GM08714 (cell line): Measurements from ENCODE around the gene PRPSAP2.
A peak's percentile ranks its signal among the peaks of the same experiment; 100 is the strongest.
"Not testable (repeated sequence)": the region's sequence is repeated elsewhere in the genome, so short reads cannot be mapped to it uniquely, and the experiment has no call there.

Experiments used
- H3K4me3 ChIP-seq: fragments of 200-500 bp; sonication (Bioruptor generic); 2 replicates; pipeline ENCODE4 v1.5.1; 2014; ENCODE audit warnings: mild to moderate bottlenecking, low read length, inconsistent platforms
- ZNF274 ChIP-seq: IDR thresholded peaks from 2 replicates; pipeline ENCODE4 v1.6.1; 2012; ENCODE audit warnings: mild to moderate bottlenecking, low read depth, low read length

PRPSAP2 gene

GRCh38 chr17:18860161-18860972, 2.4 kb downstream of the PRPSAP2 start:
- H3K4me3 ChIP-seq, result peak overlapping the region; percentile 99; the same call in 1 of the 2 replicates
- no peak for TF ChIP-seq ZNF274

- no peak overlapping the region for H3K4me3 ChIP-seq
- no peak for TF ChIP-seq ZNF274
These were observed 4.1 kb downstream of the PRPSAP2 start for GRCh38 chr17:18862011-18862410.

GRCh38 chr17:18864996-18865395, 7.1 kb downstream of the PRPSAP2 start:
- H3K4me3 ChIP-seq, result not testable (repeated sequence)

- H3K4me3 ChIP-seq, result no peak overlapping the region
- no peak for TF ChIP-seq ZNF274
These were observed 9.2 kb downstream of the PRPSAP2 start for GRCh38 chr17:18866866-18867813.

GRCh38 chr17:18877104-18877645, 19.2 kb downstream of the PRPSAP2 start:
- H3K4me3 ChIP-seq, result no peak overlapping the region
- TF ChIP-seq ZNF274, result no peak

- H3K4me3 ChIP-seq, result no peak overlapping the region
- no peak for TF ChIP-seq ZNF274
These were observed 30.9 kb downstream of the PRPSAP2 start for GRCh38 chr17:18888766-18889290.

GRCh38 chr17:18889658-18890057, 31.7 kb downstream of the PRPSAP2 start:
- no peak overlapping the region for H3K4me3 ChIP-seq
- TF ChIP-seq ZNF274, result no peak

GRCh38 chr17:18891541-18891940, 33.6 kb downstream of the PRPSAP2 start:
- H3K4me3 ChIP-seq, result no peak overlapping the region
- no peak for TF ChIP-seq ZNF274

- no peak for TF ChIP-seq ZNF274
- no peak overlapping the region for H3K4me3 ChIP-seq
These were observed 38.2 kb downstream of the PRPSAP2 start for GRCh38 chr17:18896146-18896545.

- TF ChIP-seq ZNF274, result no peak
- H3K4me3 ChIP-seq, result no peak overlapping the region
These were observed 39.0 kb downstream of the PRPSAP2 start for GRCh38 chr17:18896947-18897346.

GRCh38 chr17:18904482-18904881, 46.6 kb downstream of the PRPSAP2 start:
- no peak overlapping the region for H3K4me3 ChIP-seq
- no peak for TF ChIP-seq ZNF274

- no peak overlapping the region for H3K4me3 ChIP-seq
- TF ChIP-seq ZNF274, result no peak
These were observed 47.3 kb downstream of the PRPSAP2 start for GRCh38 chr17:18905226-18905625.

GRCh38 chr17:18910326-18910725, 52.4 kb downstream of the PRPSAP2 start:
- no peak overlapping the region for H3K4me3 ChIP-seq
- no peak for TF ChIP-seq ZNF274

GRCh38 chr17:18910881-18911280, 53.0 kb downstream of the PRPSAP2 start:
- no peak overlapping the region for H3K4me3 ChIP-seq
- no peak for TF ChIP-seq ZNF274

- H3K4me3 ChIP-seq, result no peak overlapping the region
- TF ChIP-seq ZNF274, result no peak
These were observed 59.0 kb downstream of the PRPSAP2 start for GRCh38 chr17:18916816-18917500.
